Measurements from ENCODE around the gene MAP2K5.

Gene MAP2K5

DNA sequence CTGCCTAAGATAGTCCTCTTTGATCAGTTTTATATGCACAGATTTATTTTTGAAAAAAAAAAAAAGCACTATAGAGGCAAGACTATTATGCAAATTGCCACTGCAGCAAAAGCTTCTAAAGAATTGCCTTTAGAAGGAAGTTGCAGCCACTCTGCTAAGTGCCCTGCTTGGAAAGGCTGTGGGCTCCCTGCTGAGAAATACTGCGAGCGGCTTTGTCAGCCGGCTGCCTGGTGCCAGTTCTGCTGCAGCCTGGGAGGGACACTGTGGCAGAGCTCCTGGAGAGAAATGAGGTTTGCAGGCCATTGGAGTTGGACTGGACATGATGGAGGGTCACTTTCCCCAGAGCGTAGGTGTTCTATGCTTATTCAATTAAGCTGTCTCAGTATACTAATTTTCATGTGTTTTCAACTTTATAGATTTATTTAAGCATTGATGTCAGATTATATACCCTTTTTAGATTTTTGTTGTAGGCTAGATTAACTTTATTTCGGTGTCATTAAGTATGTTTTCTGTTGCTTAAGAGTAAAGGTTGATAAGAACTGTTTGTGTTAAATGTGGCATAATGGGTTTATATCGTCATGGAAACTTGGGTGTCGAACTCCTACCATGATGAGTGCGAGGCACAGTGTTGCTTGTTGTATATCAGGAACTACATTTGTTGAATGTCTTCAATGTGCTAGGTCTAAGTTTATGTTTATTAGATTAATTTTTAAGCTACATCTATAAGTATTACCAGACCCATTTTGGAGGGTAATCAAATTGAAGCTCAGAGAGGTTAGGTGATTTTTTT is 6.6 kb downstream of the MAP2K5 start:
- TF ChIP-seq, protein P1, sequence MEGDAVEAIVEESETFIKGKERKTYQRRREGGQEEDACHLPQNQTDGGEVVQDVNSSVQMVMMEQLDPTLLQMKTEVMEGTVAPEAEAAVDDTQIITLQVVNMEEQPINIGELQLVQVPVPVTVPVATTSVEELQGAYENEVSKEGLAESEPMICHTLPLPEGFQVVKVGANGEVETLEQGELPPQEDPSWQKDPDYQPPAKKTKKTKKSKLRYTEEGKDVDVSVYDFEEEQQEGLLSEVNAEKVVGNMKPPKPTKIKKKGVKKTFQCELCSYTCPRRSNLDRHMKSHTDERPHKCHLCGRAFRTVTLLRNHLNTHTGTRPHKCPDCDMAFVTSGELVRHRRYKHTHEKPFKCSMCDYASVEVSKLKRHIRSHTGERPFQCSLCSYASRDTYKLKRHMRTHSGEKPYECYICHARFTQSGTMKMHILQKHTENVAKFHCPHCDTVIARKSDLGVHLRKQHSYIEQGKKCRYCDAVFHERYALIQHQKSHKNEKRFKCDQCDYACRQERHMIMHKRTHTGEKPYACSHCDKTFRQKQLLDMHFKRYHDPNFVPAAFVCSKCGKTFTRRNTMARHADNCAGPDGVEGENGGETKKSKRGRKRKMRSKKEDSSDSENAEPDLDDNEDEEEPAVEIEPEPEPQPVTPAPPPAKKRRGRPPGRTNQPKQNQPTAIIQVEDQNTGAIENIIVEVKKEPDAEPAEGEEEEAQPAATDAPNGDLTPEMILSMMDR (conservative IDR thresholded peaks at IDR 0.05) = no peak
- H3K27ac ChIP-seq = peak overlapping the region; percentile 81

DNA sequence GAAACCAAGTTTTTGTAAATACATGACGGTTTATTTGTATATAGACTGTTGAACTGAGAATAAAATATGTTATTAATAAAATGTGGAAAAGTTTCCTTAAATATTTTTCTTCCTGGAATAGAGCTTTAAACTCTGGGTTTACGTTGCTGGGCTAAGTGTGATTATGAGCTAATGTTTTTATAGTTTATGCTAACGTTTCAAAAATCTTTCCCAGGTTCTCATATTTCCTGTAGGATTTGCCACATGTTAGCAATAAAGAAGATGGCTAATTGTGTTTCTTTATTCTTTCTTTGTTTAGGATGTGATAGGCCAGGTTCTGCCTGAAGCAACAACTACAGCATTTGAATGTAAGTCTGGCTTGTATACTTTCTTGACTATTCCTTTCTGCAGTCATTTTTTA is 7.2 kb downstream of the MAP2K5 start:
- TF ChIP-seq, protein P1 (conservative IDR thresholded peaks at IDR 0.05) = no peak
- H3K27ac ChIP-seq = peak overlapping the region; percentile 81; the same call in 1 of the 2 replicates

DNA sequence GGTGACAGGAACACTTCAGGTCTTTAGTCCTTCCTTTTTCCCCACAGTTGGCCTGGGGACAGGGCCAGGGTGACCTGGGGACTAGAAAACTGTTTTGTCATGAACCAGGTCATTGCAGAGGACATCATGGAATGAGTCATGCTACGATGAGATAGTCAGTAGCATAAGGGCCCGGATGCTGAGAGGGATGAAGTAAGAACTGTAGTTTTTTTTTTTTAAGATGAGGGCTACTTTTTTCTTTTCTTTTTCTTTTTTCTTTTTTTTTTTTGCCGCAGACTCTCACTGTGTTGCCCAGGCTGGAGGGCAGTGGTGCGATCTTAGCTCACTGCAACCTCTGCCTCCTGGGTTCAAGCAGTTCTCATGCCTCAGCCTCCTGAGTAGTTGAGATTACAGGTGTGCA is 8.0 kb downstream of the MAP2K5 start:
- TF ChIP-seq, protein P1 (conservative IDR thresholded peaks at IDR 0.05) = no peak
- no peak overlapping the region for H3K27ac ChIP-seq

DNA sequence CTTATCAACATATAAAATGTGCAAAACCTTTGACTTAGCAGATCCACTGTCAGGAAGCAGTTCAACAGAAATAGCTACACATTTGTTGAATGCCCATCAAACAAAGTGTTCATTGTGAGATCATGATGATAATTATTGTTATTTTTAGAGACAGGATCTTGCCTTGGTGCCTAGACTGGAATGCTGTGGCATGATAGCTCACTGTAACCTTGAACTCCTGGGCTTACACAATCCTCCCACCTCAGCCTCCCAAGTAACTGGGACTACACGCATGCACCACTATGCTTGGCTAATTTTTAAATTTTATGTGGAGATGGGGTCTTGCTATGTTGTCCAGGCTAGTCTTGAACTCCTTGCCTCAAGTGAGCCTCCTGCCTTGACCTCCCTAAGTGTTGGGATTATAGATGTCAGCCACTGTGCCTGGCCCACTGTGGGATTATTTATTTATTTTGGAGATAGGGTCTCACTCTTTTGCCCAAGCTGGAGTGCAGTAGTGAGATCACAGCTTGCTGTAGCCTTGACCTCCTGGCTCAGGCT is 8.8 kb downstream of the MAP2K5 start:
- no peak overlapping the region for H3K27ac ChIP-seq

DNA sequence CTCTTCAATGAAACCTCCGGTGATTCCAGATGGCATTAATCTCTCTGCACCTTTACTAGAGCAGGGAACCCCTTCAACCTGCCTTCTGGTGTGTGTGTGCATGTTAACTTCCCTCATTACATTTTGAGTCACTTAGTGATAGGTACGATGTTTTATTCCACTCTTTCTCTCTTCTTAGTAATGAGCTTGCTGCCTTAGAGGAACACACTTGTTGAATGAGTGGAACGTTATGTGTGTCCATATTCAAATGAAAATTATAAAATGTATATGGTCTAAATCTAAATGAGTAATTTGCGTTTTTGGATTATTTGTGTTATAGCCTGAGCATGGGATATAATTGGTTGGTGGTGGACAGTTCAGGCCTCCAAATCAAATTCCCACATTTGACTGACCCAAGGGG is 12.1 kb downstream of the MAP2K5 start:
- no peak overlapping the region for H3K27ac ChIP-seq
- TF ChIP-seq, protein P1 (conservative IDR thresholded peaks at IDR 0.05) = no peak

More for the DNA sequence above, 8.8 kb downstream of the MAP2K5 start:
- TF ChIP-seq, protein P1 (conservative IDR thresholded peaks at IDR 0.05) = no peak

DNA sequence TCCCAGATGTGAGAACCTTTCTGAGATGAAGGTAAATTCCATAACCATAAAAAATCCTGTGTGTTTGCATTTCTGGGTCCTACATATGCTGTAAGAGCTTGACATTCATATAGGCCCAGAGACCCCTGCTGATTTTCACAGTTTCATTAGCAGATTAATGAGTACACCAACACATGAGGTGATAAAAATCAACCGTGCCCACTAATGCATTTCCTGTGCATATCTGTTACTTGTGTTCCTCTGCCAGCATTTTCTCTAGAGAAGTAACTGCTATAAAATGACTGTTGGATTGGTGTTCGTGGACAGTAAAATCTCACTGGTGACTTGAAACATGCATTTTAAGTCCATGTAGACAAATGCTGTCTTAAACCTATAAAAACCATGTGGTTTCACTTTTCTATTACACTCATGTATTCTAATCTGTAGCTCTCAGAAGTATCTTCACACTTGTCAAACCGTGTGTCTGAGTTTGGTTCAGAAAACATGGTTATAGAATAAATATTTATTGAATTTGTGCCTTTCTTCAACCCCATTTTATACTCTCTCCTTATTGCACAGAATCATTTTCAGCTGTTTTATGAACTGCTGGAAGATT is 14.6 kb downstream of the MAP2K5 start:
- H3K27ac ChIP-seq = no peak overlapping the region
- TF ChIP-seq, protein P1 (conservative IDR thresholded peaks at IDR 0.05) = no peak

DNA sequence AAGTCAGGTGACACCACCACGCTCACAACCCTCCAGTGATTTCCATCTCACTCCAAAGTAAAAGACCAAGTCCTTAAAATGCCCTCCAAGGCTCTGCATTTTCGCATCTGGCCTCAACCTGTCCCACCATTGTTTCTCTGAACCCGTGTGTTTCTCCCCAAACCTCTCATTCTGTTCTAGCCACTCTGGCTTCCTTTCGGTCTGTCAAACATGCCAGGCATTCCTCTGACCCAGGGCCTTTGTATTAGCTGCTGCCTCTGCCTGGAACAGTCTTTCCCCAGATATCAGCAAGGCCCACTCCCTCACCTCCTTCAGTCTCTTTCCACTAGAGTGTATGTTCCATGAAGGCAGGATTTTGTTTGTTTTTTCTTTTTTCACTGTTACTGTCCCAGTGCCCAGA is 16.0 kb downstream of the MAP2K5 start:
- TF ChIP-seq, protein P1 (conservative IDR thresholded peaks at IDR 0.05) = no peak
- no peak overlapping the region for H3K27ac ChIP-seq
